IMR-90 (cell line): Measurements from ENCODE around the gene DNAJC22. TPM values are rescaled to one million over a fixed set of nuclear protein-coding genes. Genes with fewer than 3 reads are reported as not detected.

ENCODE experiments used
- ATAC-seq: fragments of 200-7000 bp; cut with Tn5 transposase; 2 replicates; pipeline ENCODE4 v1.9.1; 2020; ENCODE audit warnings: low read depth, mild to moderate bottlenecking, moderate library complexity
- BruUV-seq: library from RNA; stranded (reverse); fragments of 400-500 nt; replicated peaks from 2 replicates; lab custom pipeline; 2021; lab: Mats Ljungman, UMichigan
- CTCF ChIA-PET: fragments of 300-600 bp; formaldehyde crosslinking; extraction: SDS; loops from one replicate; lab custom pipeline; 2021; ENCODE audit warnings: antibody characterized with exemption; lab: Yijun Ruan, JAX
- POLR2A ChIA-PET: fragments of 300-600 bp; sonication (Branson Sonifier 250); formaldehyde crosslinking; loops from one replicate; lab custom pipeline; 2022; ENCODE audit warnings: antibody characterized with exemption; ENCODE audit not compliant: unreplicated experiment; lab: Charles Lee
- DNase-seq: peaks from one replicate; pipeline ENCODE4 v3.0.0; 2013
- H2AFZ ChIP-seq: replicated peaks from 2 replicates; pipeline ENCODE3; 2013; ENCODE audit warnings: low read length, mild to moderate bottlenecking; ENCODE audit not compliant: poor library complexity
- H2AK5ac ChIP-seq: 2 replicates; pipeline ENCODE4 v1.6.1; 2013; ENCODE audit warnings: low read depth, low read length, inconsistent platforms
- H2AK9ac ChIP-seq: replicated peaks from 2 replicates; pipeline ENCODE3; 2013; ENCODE audit warnings: mild to moderate bottlenecking, low read depth, low read length, moderate library complexity; ENCODE audit not compliant: poor library complexity
- H2BK120ac ChIP-seq: 2 replicates; pipeline ENCODE4 v1.6.1; 2013; ENCODE audit warnings: low read depth, low read length, inconsistent platforms
- H2BK15ac ChIP-seq: 3 replicates; pipeline ENCODE4 v1.6.1; 2013; ENCODE audit warnings: low read depth, low read length, inconsistent platforms
- H2BK20ac ChIP-seq: 2 replicates; pipeline ENCODE4 v1.6.1; 2013; ENCODE audit warnings: low read depth, mild to moderate bottlenecking, inconsistent platforms, low read length, moderate library complexity
- H2BK5ac ChIP-seq: 2 replicates; pipeline ENCODE4 v1.6.1; 2013; ENCODE audit warnings: mild to moderate bottlenecking, low read depth, low read length, inconsistent platforms; ENCODE audit not compliant: poor library complexity, severe bottlenecking
- H3K14ac ChIP-seq: replicated peaks from 2 replicates; pipeline ENCODE4 v1.6.1; 2013; ENCODE audit warnings: low read depth, low read length, inconsistent platforms
- H3K18ac ChIP-seq: 2 replicates; pipeline ENCODE4 v1.6.1; 2013; ENCODE audit warnings: low read depth, low read length, control low read depth
- H3K23ac ChIP-seq: 2 replicates; pipeline ENCODE4 v1.6.1; 2013; ENCODE audit warnings: low read depth, low read length, inconsistent platforms
- H3K27ac ChIP-seq: 2 replicates; pipeline ENCODE4 v1.5.1; 2013; ENCODE audit warnings: mild to moderate bottlenecking, control low read depth, low read length; ENCODE audit not compliant: insufficient read depth
- H3K27me3 ChIP-seq: 2 replicates; pipeline ENCODE4 v1.6.1; 2013; ENCODE audit warnings: low read length; ENCODE audit not compliant: control insufficient read depth, insufficient read depth
- H3K36me3 ChIP-seq: 2 replicates; pipeline ENCODE4 v1.6.1; 2013; ENCODE audit warnings: low read length, mixed read lengths; ENCODE audit not compliant: control insufficient read depth, insufficient read depth
- H3K4ac ChIP-seq: 2 replicates; pipeline ENCODE4 v1.6.1; 2013; ENCODE audit warnings: low read depth, low read length, inconsistent platforms
- H3K4me1 ChIP-seq: 2 replicates; pipeline ENCODE4 v1.6.1; 2013; ENCODE audit warnings: low read length, mixed read lengths; ENCODE audit not compliant: control insufficient read depth, insufficient read depth
- H3K4me2 ChIP-seq: 2 replicates; pipeline ENCODE4 v1.6.1; 2013; ENCODE audit warnings: low read depth, mild to moderate bottlenecking, control low read depth, low read length, moderate library complexity
- H3K4me3 ChIP-seq: 2 replicates; pipeline ENCODE4 v1.5.1; 2013; ENCODE audit warnings: low read depth, mild to moderate bottlenecking, control low read depth, low read length, moderate library complexity; ENCODE audit not compliant: insufficient read depth
- H3K56ac ChIP-seq: 2 replicates; pipeline ENCODE4 v1.6.1; 2013; ENCODE audit warnings: low read length, inconsistent platforms; ENCODE audit not compliant: insufficient read depth; ENCODE audit errors: extremely low read depth
- H3K79me1 ChIP-seq, 2 experiments: 2 replicates each; pipeline ENCODE4 v1.6.1; 2013; ENCODE audit warnings: low read length in 2 of 2, inconsistent platforms in 1 of 2, low read depth in 1 of 2
- H3K9ac ChIP-seq: 2 replicates; pipeline ENCODE4 v1.6.1; 2013; ENCODE audit warnings: low read depth, low read length, control low read depth
- H3K9me1 ChIP-seq: 2 replicates; pipeline ENCODE4 v1.6.1; 2013; ENCODE audit warnings: low read length, inconsistent platforms; ENCODE audit not compliant: insufficient read depth
- H3K9me3 ChIP-seq: 2 replicates; pipeline ENCODE4 v1.6.1; 2013; ENCODE audit warnings: low read length; ENCODE audit not compliant: control insufficient read depth, insufficient read depth
- H4K20me1 ChIP-seq: 2 replicates; pipeline ENCODE4 v1.6.1; 2013; ENCODE audit warnings: low read length, inconsistent platforms; ENCODE audit not compliant: insufficient read depth
- H4K5ac ChIP-seq: 2 replicates; pipeline ENCODE4 v1.6.1; 2013; ENCODE audit warnings: mild to moderate bottlenecking, low read depth, low read length, control low read depth
- H4K8ac ChIP-seq, 2 experiments: 2 replicates each; pipeline ENCODE4 v1.6.1; 2013; ENCODE audit warnings: low read depth in 2 of 2, low read length in 2 of 2, control low read depth in 1 of 2, inconsistent platforms in 1 of 2
- H4K91ac ChIP-seq: 2 replicates; pipeline ENCODE4 v1.6.1; 2013; ENCODE audit warnings: low read depth, low read length, inconsistent platforms; ENCODE audit not compliant: insufficient read depth
- CHD1 ChIP-seq: IDR thresholded peaks from 2 replicates; pipeline ENCODE4 v1.6.1; 2012; ENCODE audit warnings: low read depth, low read length, improper control_type of control experiment
- POLR2A ChIP-seq: IDR thresholded peaks from 2 replicates; pipeline ENCODE4 v1.6.1; 2012; ENCODE audit warnings: mild to moderate bottlenecking, low read depth, low read length
- RCOR1 ChIP-seq: IDR thresholded peaks from 2 replicates; pipeline ENCODE4 v1.6.1; 2012; ENCODE audit warnings: mild to moderate bottlenecking, low read length, improper control_type of control experiment; ENCODE audit not compliant: insufficient replicate concordance
- WGBS, 2 experiments: methylation state at CpG; one replicate each; pipeline versions ENCODE4 v1.1.5 to v1.1.7; 2013; ENCODE audit warnings: missing lambda C conversion rate in 2 of 2; ENCODE audit not compliant: insufficient read length in 1 of 2; ENCODE audit errors: extremely low coverage in 2 of 2; 5-methylcytosine and 5-hydroxymethylcytosine counted together
- dilution Hi-C: fragments of 300-500 bp; cut with HindIII; formaldehyde crosslinking; loops from one replicate; pipeline ENCODE4 v1.14.3; 2018; ENCODE audit warnings: low sequenced_read_pairs; ENCODE audit not compliant: unreplicated experiment
- in situ Hi-C: fragments of 300-500 bp; cut with MboI; formaldehyde crosslinking; loops from 3 replicates; pipeline ENCODE4 v1.14.3; 2019; ENCODE audit warnings: low sequenced_read_pairs, inconsistent platforms, mixed read lengths
- intact Hi-C: fragments of 100-400 bp; cut with micrococcal nuclease; formaldehyde crosslinking; loops from 2 replicates; pipeline ENCODE4 v1.10.0; 2022
- polyA plus RNA-seq, 3 experiments: library from polyadenylated mRNA; depleted of rRNA; stranded (reverse); fragments of >200 nt; gene quantifications; 2 replicates each; pipeline ENCODE4 v1.2.3, GENCODE V29; 2012; ENCODE audit warnings: low replicate concordance in 1 of 3
- total RNA-seq: library from RNA; depleted of rRNA; stranded (reverse); fragments of >200 nt; gene quantifications from 2 replicates; pipeline ENCODE4 v1.2.3, GENCODE V29; 2012

The DNAJC22 gene
- total and polyA plus RNA-seq, 2 of the 4 experiments (the other 2 are of a cell fraction) = 8.1 to 8.2 TPM

GRCh38 chr12:49340095-49340870 is 6.4 kb upstream of the DNAJC22 start (continued):
- no peak for TF ChIP-seq RCOR1

DNA sequence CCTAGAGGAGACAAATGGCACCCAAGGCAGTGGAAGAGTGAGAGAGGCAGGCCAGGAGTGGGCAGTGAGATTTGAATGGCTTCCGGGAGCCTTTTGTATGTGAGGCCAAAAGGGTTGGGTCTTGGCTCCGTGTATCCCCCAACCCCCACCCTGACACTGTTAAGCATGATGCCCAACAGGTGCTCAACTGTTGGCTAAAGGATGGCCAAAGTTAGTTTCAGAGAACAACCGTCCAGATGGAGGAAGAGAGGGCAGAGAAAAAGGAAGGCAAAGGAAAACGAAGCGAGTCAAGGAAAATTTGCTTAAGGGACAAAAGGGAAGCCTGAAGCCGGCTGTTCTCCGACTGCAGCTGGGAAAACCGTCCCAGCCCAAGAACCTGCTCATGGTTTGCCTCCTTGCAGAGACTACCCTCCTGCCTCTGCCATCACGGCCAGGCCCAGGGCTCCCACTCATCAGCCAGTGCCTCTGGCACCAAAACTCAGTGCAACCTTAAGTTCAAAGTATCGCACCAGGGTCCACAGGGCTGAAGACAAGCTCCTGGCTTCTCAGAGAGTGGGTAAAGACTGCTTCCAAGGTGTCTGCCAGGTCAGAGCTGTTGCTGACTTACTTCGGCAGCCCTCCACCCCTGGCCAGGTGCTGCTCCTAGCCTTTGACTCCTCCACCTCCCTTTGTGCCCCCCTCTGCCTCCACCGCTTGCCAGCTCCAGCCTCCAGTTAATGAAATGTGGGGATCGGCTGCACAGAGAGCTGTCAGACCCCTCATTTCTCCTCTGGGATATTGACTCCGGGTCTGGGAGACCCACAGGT is 5.5 kb upstream of the DNAJC22 start:
- intact Hi-C loops = no loop called here

More for the DNA sequence above, 5.5 kb upstream of the DNAJC22 start:
- ATAC-seq = no peak
- Histone ChIP-seq H4K20me1 (0 out of 2 replicates have a peak, but pooled peaks cover 5% of the 10 kb centered on the region), H2AK9ac (no peak overlapping the region), H2BK15ac (no peak overlapping the region), H2AFZ (no peak overlapping the region), H3K9me1 (peaks cover 5% of the 10 kb centered on the region; the same call in 1 of the 2 replicates), H3K79me1 (no peaks in the 10 kb centered on the region), H4K5ac (no peak overlapping the region), H3K4me1 (peaks cover 8% of the 10 kb centered on the region; the same call in 1 of the 2 replicates), H3K27me3 (peaks cover 87% of the 10 kb centered on the region), H3K4ac (no peak overlapping the region), H3K4me2 (no peak overlapping the region), H4K8ac (no peak overlapping the region), H3K9ac (no peak overlapping the region), H2BK5ac (no peak overlapping the region), H4K91ac (no peak overlapping the region), H3K18ac (no peak overlapping the region), H3K56ac (no peak overlapping the region), H3K27ac (no peak overlapping the region), H2BK20ac (no peak overlapping the region), H3K14ac (no peak overlapping the region), H2BK120ac (no peak overlapping the region), H2AK5ac (no peak overlapping the region), H3K4me3 (no peak overlapping the region), H3K36me3 (no peaks in the 10 kb centered on the region), H3K9me3 (no peaks in the 10 kb centered on the region), H3K23ac (peak overlapping the region; percentile 11; the same call in 1 of the 2 replicates)
- dilution Hi-C loops (no loop called here), in situ Hi-C loops (no loop called here)
- BruUV-seq = no TSS peak
- TF ChIP-seq POLR2A (no peak), CHD1 (no peak)
- DNase-seq = no peak
- WGBS, 2 experiments = 55% methylated on average over 2 of the region's 14 CpGs; no CpG with 5 or more reads in 1 of the 2 experiments
- ChIA-PET POLR2A (no interaction called here), CTCF (interaction anchor here (0.6 to 2.9 kb wide), 5 partner anchors 9 to 53 kb away, joined by 3 to 24 read pairs (median 4); partner anchors contain the start of gene TROAP)
